Lower leg skin (tissue), 4 donors: ENCODE data around the gene MMGT1. TPM values are rescaled to one million over a fixed set of nuclear protein-coding genes. Genes with fewer than 3 reads are reported as not detected.
A peak's percentile ranks its signal among the peaks of the same experiment; 100 is the strongest.

ENCODE experiments used
- DNase-seq, 2 donors: peaks; one replicate each; pipeline ENCODE4 v3.0.0-alpha.2; 2019; ENCODE audit warnings: low spot score in 2 of 2
- H3K4me3 ChIP-seq: fragments of 200-600 bp; sonication (generic); 2 replicates; pipeline ENCODE4 v1.5.1; 2017; ENCODE audit warnings: mild to moderate bottlenecking, low read depth; ENCODE audit not compliant: poor library complexity, severe bottlenecking
- POLR2A ChIP-seq, 2 donors: fragments of 450-650 bp; IDR thresholded peaks; one replicate each; pipeline ENCODE4 v1.6.1; 2016 to 2017; ENCODE audit warnings: antibody characterized with exemption in 2 of 2, mild to moderate bottlenecking in 1 of 2, moderate library complexity in 1 of 2
- WGBS, 2 donors: methylation state at CpG; one replicate each; pipeline ENCODE4 v1.1.5; 2018; 5-methylcytosine and 5-hydroxymethylcytosine counted together
- intact Hi-C: fragments of 100-400 bp; cut with DNase I; formaldehyde crosslinking; loops from one replicate; pipeline ENCODE4 v1.15.0; 2023; ENCODE audit warnings: low total_unique reads
- total RNA-seq, 4 donors: library from RNA; depleted of rRNA; stranded (reverse); fragments of >200 nt; gene quantifications; one replicate each; pipeline ENCODE4 v1.1.0, GENCODE V29; 2016
- TF ChIP-seq, protein P1 (sequence below), 3 donors: fragments of 450-650 bp; IDR thresholded peaks; one replicate each; pipeline ENCODE4 v1.5.1; 2016; ENCODE audit warnings: antibody characterized with exemption in 3 of 3, mild to moderate bottlenecking in 3 of 3, moderate library complexity in 2 of 3

Gene MMGT1
- total RNA-seq, 4 donors from 2014 or later: 17.3 to 25.3 (median 21.2) TPM

DNA sequence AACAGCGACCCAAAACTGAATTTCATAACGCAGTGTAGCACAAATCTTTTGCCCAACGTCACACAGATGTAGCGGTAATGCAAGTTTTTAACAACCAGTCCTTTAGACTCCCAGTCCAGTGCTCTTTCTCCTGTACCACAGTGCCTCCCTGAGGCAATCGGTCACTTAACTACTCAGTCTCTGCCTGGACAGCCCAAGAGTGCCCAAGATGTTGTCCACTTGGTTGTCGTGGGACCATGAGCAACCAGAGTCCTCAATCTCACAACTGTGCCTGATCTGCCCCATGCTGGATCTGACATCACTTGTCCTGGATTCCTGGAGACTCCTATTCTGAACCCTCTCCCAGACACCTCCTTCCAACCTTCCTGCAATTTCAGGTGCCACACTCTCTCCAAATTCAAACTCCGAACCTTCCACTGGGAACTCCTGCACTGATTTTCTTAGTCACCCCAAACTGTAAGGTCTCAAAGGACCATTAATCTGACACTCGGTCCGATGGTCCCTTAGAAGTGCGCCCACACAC, 702 bp downstream of the MMGT1 start:
- TF ChIP-seq, protein P1, sequence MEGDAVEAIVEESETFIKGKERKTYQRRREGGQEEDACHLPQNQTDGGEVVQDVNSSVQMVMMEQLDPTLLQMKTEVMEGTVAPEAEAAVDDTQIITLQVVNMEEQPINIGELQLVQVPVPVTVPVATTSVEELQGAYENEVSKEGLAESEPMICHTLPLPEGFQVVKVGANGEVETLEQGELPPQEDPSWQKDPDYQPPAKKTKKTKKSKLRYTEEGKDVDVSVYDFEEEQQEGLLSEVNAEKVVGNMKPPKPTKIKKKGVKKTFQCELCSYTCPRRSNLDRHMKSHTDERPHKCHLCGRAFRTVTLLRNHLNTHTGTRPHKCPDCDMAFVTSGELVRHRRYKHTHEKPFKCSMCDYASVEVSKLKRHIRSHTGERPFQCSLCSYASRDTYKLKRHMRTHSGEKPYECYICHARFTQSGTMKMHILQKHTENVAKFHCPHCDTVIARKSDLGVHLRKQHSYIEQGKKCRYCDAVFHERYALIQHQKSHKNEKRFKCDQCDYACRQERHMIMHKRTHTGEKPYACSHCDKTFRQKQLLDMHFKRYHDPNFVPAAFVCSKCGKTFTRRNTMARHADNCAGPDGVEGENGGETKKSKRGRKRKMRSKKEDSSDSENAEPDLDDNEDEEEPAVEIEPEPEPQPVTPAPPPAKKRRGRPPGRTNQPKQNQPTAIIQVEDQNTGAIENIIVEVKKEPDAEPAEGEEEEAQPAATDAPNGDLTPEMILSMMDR (IDR thresholded peaks at IDR 0.05): no peak
- no peak for TF ChIP-seq POLR2A (IDR thresholded peaks at IDR 0.05)
- DNase-seq: no peak
- peak overlapping the region; percentile 70 for H3K4me3 ChIP-seq
- 1 to 37% methylated on average over 10 of the region's 10 CpGs for WGBS, 2 donors
- intact Hi-C loops: no loop called here

DNA sequence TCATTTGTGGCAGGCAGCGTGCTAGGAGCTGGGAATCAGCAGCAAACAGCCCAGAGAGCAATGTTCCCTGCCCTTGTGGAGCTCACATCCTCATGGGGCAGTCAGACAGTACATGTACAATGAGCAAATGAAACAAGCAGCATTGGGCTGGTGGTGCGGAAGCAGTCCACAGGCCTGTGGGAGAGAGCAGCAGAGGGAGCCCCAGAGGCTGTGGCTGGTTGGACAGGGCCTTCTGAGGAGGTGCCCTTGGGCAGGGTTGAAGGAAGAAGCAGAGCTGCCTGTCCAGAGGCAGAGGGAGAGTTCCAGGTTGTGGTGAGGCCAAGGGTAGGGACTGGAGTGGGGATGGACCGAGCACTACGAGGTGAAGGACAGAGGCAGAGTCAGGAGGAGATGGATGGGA, 22.5 kb downstream of the MMGT1 start:
- TF ChIP-seq, protein P1 (IDR thresholded peaks at IDR 0.05): no peak
- no peak for TF ChIP-seq POLR2A (IDR thresholded peaks at IDR 0.05)
- 57 to 100% methylated on average over 4 of the region's 4 CpGs for WGBS, 2 donors
- DNase-seq: no peak
- intact Hi-C loops: no loop called here
- H3K4me3 ChIP-seq: no peak overlapping the region

DNA sequence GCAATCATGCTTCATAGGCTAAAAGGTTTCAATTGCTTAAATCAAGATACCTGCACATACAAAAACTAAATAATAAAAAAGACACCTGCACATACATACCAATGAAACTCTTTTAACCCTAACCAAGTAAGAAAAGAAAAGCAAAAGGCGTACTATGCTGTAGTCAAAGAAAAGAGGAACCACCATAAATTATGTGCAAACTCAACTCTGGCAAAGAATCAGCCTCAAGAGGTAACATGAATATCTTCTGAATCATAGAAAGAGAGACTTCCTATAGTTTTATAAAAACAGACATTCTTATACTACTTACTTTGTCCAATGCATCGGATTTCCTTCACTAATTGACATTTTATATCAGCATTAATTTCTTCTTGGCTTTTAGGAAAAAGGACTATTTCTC, 29.3 kb downstream of the MMGT1 start:
- 71 to 85% methylated on average over 2 of the region's 2 CpGs for WGBS, 2 donors
- no peak for DNase-seq
- no peak overlapping the region for H3K4me3 ChIP-seq
- intact Hi-C loops: no loop called here
- TF ChIP-seq POLR2A (IDR thresholded peaks at IDR 0.05): no peak
- TF ChIP-seq, protein P1 (IDR thresholded peaks at IDR 0.05): no peak

- H3K4me3 ChIP-seq: no peak overlapping the region
- DNase-seq: no peak
- intact Hi-C loops: no loop called here
- WGBS, 2 donors: 44 to 48% methylated on average over 19 of the region's 19 CpGs
- TF ChIP-seq, protein P1 (IDR thresholded peaks at IDR 0.05): no peak
- TF ChIP-seq POLR2A (IDR thresholded peaks at IDR 0.05): no peak
Observed at GRCh38 chrX:135931644-135932487, 41.9 kb downstream of the MMGT1 start.

GRCh38 chrX:135927897-135928296, 45.9 kb downstream of the MMGT1 start:
- no peak overlapping the region for H3K4me3 ChIP-seq
- TF ChIP-seq POLR2A (IDR thresholded peaks at IDR 0.05): no peak
- TF ChIP-seq, protein P1 (IDR thresholded peaks at IDR 0.05): no peak
- 41 to 58% methylated on average over 2 of the region's 2 CpGs for WGBS, 2 donors
- DNase-seq: no peak
- intact Hi-C loops: no loop called here
